Astrocyte of the spinal cord (primary cell): ENCODE data around the gene STK11.
A peak's percentile ranks its signal among the peaks of the same experiment; 100 is the strongest.

Experiments
- DNase-seq: peaks from one replicate; pipeline ENCODE4 v3.0.0; 2011; ENCODE audit warnings: low read depth, low spot score
- H3K4me3 ChIP-seq: 2 replicates; pipeline ENCODE4 v1.5.1; 2011; ENCODE audit warnings: low read depth, mild to moderate bottlenecking, low read length, moderate library complexity
- in situ Hi-C: cut with HindIII; loops from 2 replicates; pipeline ENCODE4 v1.10.0; 2017; ENCODE audit warnings: low sequenced_read_pairs
- TF ChIP-seq, protein P1 (sequence below): IDR thresholded peaks from 2 replicates; pipeline ENCODE4 v1.5.1; 2012; ENCODE audit warnings: low read depth, mild to moderate bottlenecking, low read length, inconsistent platforms

Gene STK11

DNA sequence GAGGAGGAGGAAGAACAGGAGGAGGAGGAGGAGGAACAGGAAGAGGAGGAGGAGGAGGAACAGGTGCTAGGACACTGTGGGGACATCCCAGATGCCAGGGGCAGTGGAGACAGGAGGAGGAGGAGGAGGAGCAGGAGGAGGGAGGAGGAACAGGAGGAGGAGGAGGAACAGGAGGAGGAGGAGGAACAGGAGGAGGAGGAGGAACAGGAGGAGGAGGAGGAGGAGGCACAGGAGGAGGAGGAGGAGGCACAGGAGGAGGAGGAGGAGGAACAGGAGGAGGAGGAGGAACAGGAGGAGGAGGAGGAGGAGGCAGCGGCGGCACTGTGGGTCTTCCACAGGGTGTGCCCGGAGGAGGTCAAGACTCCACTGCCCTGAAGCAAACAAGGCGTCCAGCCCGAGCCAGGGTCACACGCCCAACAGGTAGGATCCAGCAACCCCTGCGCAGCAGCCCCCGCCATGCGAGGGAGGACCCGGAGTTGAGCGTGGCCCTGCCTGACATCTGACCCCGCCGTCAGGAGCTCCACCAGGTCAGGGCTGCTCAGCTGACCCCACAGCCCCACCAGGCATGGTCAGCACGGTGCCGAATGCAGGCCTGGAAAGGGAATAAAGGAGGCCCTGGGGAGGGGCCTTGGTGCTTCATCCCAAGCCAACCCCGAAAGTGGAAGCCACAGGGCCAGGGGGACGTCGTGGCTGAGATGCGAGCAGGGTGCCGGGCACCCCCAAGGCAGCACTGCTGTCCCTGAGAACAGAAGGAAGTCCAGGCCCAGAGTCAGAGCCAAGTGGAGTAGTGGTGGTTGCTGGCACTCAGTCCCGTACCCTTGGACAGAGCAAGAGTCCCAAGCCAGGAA lies 40.7 kb upstream of the STK11 start:
- no peak for DNase-seq
- in situ Hi-C loops: no loop called here
- no peak overlapping the region for H3K4me3 ChIP-seq
- TF ChIP-seq, protein P1, sequence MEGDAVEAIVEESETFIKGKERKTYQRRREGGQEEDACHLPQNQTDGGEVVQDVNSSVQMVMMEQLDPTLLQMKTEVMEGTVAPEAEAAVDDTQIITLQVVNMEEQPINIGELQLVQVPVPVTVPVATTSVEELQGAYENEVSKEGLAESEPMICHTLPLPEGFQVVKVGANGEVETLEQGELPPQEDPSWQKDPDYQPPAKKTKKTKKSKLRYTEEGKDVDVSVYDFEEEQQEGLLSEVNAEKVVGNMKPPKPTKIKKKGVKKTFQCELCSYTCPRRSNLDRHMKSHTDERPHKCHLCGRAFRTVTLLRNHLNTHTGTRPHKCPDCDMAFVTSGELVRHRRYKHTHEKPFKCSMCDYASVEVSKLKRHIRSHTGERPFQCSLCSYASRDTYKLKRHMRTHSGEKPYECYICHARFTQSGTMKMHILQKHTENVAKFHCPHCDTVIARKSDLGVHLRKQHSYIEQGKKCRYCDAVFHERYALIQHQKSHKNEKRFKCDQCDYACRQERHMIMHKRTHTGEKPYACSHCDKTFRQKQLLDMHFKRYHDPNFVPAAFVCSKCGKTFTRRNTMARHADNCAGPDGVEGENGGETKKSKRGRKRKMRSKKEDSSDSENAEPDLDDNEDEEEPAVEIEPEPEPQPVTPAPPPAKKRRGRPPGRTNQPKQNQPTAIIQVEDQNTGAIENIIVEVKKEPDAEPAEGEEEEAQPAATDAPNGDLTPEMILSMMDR: no peak

DNA sequence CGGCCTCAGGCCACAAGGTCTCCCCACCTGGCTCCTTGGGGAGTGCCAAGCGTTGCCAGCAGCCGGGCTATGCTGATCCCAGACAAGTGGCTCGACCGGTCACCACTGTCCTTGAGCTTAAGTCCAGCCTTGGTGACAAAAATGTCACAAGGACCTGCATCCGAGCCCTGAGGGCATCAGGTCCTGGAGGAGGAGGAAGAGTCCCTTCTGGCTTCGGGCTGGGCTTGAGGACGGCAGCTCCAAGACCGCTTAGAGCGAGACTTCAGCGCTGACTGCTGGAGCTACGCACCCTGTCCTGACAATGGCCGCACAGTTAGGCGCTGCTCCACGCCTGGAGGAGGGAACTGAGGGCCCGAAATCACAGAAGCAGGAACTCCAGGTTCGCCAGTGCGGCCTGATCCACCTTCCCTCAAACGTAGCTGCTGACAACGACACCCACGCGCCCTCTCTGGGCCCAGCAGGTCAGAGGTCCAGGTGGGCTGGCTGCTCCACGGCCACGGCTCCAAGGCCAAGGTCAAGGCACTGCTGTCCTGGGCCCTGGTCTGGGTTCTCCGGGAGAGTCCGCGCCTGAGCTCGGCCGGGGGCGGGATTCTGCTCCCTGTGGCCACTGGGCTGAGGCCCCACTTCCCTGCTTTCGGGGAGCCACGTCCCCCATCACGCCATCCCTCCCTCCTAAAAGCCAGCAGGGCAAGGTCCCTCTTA lies 38.6 kb upstream of the STK11 start:
- in situ Hi-C loops: no loop called here
- no peak for DNase-seq
- no peak overlapping the region for H3K4me3 ChIP-seq
- TF ChIP-seq, protein P1: no peak

DNA sequence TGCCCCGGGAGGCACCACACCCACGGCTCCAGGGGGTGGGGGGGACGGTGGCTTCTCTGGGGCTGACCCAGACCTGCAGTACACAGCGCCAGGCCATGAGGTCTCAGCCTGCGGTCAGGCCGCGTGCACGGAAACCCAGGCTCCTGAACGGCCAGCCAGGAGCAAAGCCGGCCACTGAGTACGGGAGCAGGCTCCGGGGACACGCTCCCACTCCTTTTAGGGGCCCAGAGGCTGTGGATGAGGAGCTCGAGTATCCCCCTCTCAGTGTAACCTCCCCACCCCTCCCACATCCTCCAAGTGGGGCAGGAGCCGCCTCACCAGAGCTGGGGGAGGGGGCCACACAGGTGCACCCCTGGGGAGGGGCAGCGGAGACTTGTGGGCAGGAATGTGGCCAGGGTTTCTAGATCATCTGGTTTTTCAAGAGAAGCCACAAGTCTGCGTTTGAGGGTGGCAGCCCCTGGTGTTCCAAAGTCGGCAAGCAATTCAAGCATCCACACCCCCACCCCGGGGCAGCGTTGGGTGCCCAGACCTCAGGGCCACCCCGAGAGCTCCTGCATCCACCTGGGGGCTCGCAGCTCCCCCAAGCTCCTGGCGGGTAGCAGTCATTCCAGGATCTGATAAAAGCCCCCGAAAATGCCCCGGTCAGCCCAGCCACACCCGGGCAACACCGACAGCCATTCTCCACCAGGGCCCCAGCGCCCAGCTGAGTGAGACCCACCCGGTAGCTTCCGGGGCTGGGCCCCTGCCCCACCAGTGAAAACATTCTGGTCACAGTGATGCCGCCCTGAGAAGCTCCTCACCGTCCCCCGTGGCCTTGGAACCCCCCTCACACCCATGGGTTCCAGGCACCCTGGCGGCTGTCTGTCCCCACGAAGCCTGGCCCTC lies 37.6 kb upstream of the STK11 start:
- in situ Hi-C loops: no loop called here
- H3K4me3 ChIP-seq: peak overlapping the region; percentile 15

DNA sequence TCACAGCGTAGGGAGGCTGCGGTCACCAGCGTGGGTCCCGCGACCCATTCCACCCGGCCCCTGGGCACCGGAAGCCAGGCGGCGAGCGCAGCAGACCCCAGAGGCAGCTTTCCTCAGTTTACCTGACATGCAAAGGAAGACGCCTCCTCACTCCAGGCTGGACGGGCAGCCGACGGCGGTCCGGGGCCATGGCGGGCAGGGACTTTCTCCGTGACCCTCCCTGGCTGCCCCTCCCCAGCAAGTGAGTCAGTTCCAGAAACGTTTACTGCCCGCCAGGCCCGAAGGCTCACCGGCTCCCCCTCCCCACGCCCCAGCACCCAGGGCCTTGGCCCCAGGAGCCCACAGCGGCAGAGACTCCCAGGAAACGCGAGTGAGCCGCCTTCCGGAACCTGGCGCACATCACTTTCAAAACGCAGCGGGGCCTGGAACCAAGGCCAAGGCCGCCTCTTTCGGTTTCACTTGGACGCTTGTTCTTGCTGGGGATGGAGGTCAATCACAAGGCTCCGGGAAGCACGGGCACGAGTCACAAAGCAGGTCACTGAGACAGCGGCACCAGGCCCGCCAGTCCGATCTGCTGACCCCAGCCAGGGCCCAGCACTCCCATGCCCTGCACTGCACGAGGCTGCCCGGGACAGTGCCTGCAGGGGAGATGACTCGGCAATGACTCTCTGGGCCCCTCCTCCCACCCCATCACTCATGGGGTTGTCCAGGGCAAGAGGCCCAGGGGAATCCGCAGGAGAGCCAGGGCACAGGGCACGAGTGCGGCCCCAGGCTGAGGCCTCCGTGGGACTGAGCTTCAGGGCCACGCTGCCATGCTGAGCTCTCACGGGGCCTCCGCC lies 36.8 kb upstream of the STK11 start:
- peak overlapping the region; percentile 15 for H3K4me3 ChIP-seq
- in situ Hi-C loops: no loop called here
- peak; percentile 54 for DNase-seq
- TF ChIP-seq, protein P1: no peak

More for the DNA sequence above, 37.6 kb upstream of the STK11 start:
- TF ChIP-seq, protein P1: no peak
- no peak for DNase-seq

DNA sequence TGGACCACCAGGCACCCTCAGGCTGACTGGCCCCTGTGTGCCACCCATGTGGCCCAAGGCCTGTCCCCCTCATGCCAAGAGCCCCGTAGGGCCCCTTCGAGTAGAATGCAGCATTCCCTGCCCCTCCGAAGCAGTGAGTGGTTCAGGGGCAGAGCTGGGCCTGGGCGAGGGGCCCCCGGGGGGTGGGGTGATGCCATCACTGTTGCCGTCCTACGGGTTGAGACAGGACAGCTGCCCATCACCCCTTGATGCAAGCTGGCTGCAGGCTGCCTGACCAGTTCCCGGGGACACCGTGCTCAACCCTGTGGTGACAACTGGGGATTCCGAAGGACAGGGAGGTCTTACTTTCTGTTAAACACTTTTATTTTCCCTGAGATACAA lies 36.2 kb upstream of the STK11 start:
- no peak overlapping the region for H3K4me3 ChIP-seq
- DNase-seq: no peak
- in situ Hi-C loops: no loop called here
- TF ChIP-seq, protein P1: no peak
